ENCODE data around the gene ATP2A3. TPM values are rescaled to one million over a fixed set of nuclear protein-coding genes. Genes with fewer than 3 reads are reported as not detected.

Gene ATP2A3
- total RNA-seq, 1 donor from 2014 or later = 541 TPM

DNA sequence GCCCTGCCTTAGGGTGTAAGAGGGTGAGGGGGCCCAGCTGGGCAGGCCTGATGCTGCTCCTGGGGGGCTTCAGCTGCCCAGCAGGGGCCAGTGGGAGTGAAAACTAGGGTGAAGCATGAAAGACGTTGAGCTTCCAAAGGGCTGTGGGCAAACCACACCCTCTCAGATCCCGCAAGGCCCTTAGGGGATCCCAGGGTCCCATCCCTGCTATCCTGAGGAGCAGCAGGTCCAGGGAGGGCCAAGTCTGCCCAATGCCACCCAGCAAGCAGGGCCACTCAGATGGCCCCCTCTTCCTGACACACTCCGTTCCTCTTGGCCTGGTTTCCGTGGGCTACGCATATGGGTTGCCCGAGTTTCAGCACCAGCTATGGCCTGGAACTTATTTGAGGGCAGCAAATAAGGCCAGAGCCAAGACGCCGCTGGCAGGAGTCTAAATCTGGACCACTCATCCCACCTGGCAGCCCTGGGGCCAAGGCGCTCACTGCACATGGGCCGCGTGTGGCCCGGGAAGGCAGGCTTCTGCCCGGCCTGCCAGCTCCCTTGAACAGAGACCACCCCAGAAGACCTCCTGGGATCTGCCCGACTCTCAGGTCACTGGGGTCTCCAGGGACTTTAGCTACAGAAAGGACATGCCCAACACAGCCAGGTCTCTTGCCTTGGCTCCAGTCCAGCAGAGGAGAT lies 4.2 kb downstream of the ATP2A3 start:
- CTCF ChIA-PET = interaction anchor here (1.1 to 2.9 kb wide), 4 partner anchors 25 to 115 kb away, joined by 3 to 14 read pairs (median 4); no protein-coding TSS in a partner anchor

DNA sequence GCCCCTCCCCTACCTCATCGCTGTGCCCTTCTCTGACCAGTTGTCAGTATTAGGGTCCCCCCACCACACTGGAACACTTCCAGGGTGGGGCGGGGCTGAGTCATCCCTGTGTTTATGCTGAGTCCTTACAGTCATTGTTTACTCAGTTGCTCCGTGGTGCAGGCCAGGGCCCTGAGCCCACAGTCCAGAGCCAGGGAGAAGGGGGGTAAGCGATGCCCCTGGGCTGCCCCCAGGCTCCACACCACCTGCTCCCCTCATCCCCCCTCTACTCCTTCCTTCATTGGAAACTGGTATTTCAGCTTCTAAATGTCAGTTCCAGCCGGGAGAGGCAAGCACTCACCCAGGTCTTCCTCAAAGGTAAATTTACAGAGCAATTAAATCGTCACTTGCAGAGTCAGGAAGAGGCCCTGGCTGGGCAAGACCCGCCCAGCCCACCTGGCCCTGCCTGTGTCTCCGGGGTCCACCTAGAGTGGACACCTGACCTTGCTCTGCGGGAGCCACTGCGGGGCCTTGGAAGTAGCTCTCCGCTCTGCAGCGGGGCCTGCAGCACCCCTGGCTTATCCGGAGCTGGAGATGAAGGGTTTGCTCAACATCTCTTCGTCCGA lies 4.8 kb downstream of the ATP2A3 start:
- POLR2A ChIA-PET = interaction anchor here (2.6 to 10.9 kb wide), 4 partner anchors 9 to 46 kb away, joined by 7 to 311 read pairs (median 26); partner anchors contain the start of gene P2RX1
- intact Hi-C loops (cut with micrococcal nuclease) = no loop called here
- CTCF ChIA-PET = interaction anchor here (1.1 to 2.9 kb wide), 3 partner anchors 24 to 116 kb away, joined by 3 to 14 read pairs (median 4); no protein-coding TSS in a partner anchor
- H3K9me3 Mint-ChIP-seq = no peaks in the 10 kb centered on the region
- peaks cover 64% of the 10 kb centered on the region for H3K36me3 Mint-ChIP-seq (ENCODE audit: low read depth)
- peaks cover 78% of the 10 kb centered on the region for H3K4me1 Mint-ChIP-seq
- TF ChIP-seq, protein P1, sequence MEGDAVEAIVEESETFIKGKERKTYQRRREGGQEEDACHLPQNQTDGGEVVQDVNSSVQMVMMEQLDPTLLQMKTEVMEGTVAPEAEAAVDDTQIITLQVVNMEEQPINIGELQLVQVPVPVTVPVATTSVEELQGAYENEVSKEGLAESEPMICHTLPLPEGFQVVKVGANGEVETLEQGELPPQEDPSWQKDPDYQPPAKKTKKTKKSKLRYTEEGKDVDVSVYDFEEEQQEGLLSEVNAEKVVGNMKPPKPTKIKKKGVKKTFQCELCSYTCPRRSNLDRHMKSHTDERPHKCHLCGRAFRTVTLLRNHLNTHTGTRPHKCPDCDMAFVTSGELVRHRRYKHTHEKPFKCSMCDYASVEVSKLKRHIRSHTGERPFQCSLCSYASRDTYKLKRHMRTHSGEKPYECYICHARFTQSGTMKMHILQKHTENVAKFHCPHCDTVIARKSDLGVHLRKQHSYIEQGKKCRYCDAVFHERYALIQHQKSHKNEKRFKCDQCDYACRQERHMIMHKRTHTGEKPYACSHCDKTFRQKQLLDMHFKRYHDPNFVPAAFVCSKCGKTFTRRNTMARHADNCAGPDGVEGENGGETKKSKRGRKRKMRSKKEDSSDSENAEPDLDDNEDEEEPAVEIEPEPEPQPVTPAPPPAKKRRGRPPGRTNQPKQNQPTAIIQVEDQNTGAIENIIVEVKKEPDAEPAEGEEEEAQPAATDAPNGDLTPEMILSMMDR (IDR thresholded peaks at IDR 0.05) = no peak
- no peak for ATAC-seq (ENCODE audit: low read depth)
- H3K4me3 Mint-ChIP-seq = peak overlapping the region; percentile 89
- no peak for DNase-seq
- peak overlapping the region; percentile 88 for H3K27ac Mint-ChIP-seq
- no peaks in the 10 kb centered on the region for H3K27me3 Mint-ChIP-seq

More for the DNA sequence above, 4.2 kb downstream of the ATP2A3 start:
- H3K27ac Mint-ChIP-seq = peak overlapping the region; percentile 88
- DNase-seq = no peak
- peaks cover 65% of the 10 kb centered on the region for H3K36me3 Mint-ChIP-seq (ENCODE audit: low read depth)
- intact Hi-C loops (cut with micrococcal nuclease) = loop anchor here (5.0 kb wide), 3 partner anchors 112 to 987 kb away; partner anchors contain the start of genes NCBP3 and PFN1
- TF ChIP-seq, protein P1 (IDR thresholded peaks at IDR 0.05) = no peak
- no peak for ATAC-seq (ENCODE audit: low read depth)
- POLR2A ChIA-PET = interaction anchor here (0.6 to 10.9 kb wide), 6 partner anchors 10 to 55 kb away, joined by 4 to 311 read pairs (median 10); partner anchors contain the start of gene P2RX1
- peaks cover 81% of the 10 kb centered on the region for H3K4me1 Mint-ChIP-seq
- H3K4me3 Mint-ChIP-seq = peak overlapping the region; percentile 89
- H3K9me3 Mint-ChIP-seq = no peaks in the 10 kb centered on the region
- no peaks in the 10 kb centered on the region for H3K27me3 Mint-ChIP-seq

DNA sequence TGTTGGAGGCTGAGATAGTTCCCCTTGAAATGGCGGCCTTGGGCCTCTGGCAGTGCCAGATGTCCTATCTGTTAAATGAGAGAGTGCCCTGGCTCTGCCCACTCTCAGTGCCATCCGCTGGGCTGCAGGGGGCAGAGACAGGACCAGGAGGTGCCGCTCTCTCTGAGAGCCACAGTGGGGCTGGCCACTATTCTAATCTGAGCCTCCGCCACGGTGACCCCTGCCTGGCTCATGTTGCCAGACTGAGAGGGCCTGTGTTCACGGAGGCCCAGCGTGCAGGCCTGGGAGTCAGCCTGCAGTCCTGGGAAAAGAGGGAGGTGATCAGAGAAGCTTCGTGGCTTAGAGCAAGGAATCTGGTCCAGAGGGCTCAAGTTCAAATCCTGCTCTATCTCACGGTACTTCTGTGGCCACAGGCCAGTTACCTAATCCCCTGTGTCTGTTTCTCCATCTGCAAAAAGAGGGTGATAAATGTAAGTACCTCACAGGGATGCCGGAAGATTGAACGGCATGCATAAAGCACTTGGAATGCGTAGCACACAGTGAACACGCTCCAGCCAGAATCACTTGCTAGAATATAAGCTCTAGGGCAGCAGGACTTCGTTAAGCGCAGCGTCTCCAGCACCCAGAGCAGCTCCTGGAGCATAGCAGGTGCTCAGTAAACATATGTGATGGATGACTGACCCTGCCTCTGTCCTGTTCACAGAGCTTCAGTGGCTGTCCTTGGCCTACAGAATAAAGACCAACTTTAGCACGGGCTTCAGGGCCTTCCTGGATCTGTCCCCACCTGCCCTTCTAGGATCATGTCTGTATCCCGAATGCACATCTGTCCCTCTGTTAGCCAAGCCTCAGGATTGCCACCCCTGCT lies 6.3 kb downstream of the ATP2A3 start:
- ChIA-PET CTCF (interaction anchor here (1.8 kb wide), 1 partner anchor 46 kb away, joined by 7 read pairs; no protein-coding TSS in a partner anchor), POLR2A (interaction anchor here (4.3 to 10.9 kb wide), 2 partner anchors 8 to 45 kb away, joined by 41 to 311 read pairs; partner anchors contain the start of genes ATP2A3 and P2RX1)
- no peak for ATAC-seq (ENCODE audit: low read depth)
- no peaks in the 10 kb centered on the region for H3K27me3 Mint-ChIP-seq
- H3K36me3 Mint-ChIP-seq (ENCODE audit: low read depth) = peaks cover 70% of the 10 kb centered on the region
- H3K27ac Mint-ChIP-seq = peak overlapping the region; percentile 70
- H3K9me3 Mint-ChIP-seq = no peaks in the 10 kb centered on the region
- peak overlapping the region; percentile 7 for H3K4me3 Mint-ChIP-seq
- intact Hi-C loops (cut with micrococcal nuclease) = no loop called here
- peaks cover 73% of the 10 kb centered on the region for H3K4me1 Mint-ChIP-seq
- no peak for DNase-seq
- TF ChIP-seq, protein P1 (IDR thresholded peaks at IDR 0.05) = no peak

DNA sequence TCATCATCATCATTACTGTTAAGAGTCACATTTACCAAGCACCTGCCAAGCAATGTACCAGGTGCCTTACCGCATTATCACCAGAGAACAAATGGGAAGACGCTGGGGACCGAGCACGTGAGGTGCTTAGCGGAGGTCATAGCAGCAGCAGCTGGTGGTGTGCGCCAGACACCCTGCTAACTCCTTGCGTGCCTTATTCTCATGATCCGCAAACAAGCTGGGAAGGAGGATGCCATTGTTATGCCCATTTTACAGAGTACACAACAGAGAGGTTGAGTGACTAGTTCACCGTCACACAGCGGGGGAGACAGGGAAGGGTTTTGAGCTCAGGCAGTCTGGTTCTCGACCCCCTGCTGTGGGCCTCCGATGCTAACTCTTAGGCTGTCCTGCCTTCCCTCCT lies 7.3 kb downstream of the ATP2A3 start:
- Mint-ChIP-seq H3K4me1 (peaks cover 66% of the 10 kb centered on the region), H3K27me3 (no peaks in the 10 kb centered on the region), H3K9me3 (no peaks in the 10 kb centered on the region), H3K36me3 (ENCODE audit: low read depth) (peaks cover 75% of the 10 kb centered on the region), H3K4me3 (peak overlapping the region; percentile 56), H3K27ac (peak overlapping the region; percentile 70)
- DNase-seq (no peak), ATAC-seq (ENCODE audit: low read depth) (no peak)
- TF ChIP-seq, protein P1 (IDR thresholded peaks at IDR 0.05) = no peak
- POLR2A ChIA-PET = interaction anchor here (0.8 to 4.3 kb wide), 5 partner anchors 9 to 273 kb away, joined by 4 to 41 read pairs (median 8); partner anchors contain the start of genes ATP2A3 and P2RX1
- intact Hi-C loops (cut with micrococcal nuclease) = no loop called here
- CTCF ChIA-PET = interaction anchor here (0.9 to 1.8 kb wide), 4 partner anchors 22 to 50 kb away, joined by 3 to 7 read pairs (median 3); no protein-coding TSS in a partner anchor
